Activated CD4-positive, alpha-beta T cell treated with anti-CD3 and anti-CD28 coated beads, Interleukin-2, amount 50 U/mL, for 48 hours (primary cell): Measurements from ENCODE around the gene MATN4.

Experiments used
- DNase-seq, 2 experiments: peaks; one replicate each; pipeline ENCODE4 v3.0.0-alpha.2; 2020

Gene MATN4

DNA sequence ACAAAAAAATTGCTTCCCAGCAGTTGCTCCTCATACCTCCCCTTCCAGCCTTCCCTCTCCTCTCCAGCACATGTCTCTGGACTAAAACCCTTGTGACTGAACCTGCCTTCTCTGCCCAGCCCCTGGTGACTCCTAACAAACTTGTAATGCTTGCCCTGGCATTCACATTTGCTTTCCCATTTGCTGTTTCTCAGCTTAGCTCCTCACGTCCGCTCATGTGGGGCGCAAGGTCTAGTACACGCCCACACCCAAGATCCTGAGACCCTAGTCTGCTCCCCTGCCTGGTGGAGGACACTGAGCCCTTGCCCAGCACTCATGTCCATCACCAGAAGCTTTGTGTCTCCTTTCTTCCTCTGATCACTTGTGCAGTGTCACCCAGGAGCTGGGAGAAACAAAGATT lies 19.7 kb downstream of the MATN4 start:
- DNase-seq: no peak

DNA sequence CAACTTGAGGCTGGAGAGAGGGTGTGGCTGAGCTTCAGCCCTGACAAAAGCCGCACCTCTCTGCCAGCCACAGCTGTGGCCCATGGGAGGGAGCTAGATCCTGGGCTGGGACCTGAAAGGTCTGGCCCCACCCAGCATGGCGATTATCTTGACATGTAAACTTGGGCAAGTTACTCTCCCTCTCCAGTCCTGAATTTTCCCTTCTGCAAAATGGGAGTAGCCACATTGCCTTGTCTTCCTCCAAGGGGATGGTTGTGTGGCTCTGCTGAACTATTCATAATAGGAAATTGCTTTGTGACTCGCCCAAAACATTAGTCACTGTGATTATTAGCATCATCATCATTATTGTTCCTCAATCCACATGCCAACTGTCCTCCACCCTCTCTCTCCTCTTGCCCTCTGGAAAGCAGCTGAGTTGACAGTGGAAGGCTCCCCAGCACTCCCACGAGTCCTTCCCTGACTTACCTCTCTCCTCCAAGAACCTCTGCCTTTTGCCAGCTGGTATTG lies 24.5 kb downstream of the MATN4 start:
- no peak for DNase-seq

DNA sequence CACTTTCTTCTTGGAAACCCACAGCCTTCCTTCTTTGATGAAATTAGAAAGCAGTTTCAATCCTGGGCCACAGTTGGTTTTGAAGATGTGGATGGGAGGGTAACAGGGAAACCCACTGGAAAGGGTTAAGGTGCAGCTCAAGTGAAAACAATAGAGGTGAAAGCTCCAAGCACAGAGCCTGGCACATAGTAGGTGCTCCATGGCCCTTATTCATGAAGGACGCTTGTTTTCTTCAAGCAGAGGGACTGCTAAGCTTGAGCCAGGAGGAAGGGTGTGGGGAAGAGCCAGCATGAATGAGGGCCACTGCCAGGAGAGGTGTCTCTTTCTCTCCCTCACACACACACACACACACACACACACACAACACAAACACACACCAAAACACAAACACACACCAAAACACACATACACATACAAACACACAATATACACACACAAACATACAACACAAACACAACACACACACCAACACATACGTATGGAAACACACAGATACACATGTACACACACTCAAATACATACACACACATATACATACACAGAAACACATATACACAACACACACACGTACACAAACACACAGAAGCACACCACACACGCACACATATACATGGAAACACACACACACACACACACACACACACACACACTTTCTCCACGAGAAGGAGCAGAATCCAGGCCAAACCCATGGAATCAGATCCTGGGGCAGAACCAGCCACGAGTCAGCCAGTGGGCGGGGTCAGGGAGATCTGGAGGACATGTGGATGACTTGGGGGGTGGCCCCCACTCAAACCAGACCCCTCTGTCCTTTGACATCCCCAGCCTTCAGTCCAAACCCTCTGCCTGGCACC lies 25.2 kb downstream of the MATN4 start:
- no peak for DNase-seq

DNA sequence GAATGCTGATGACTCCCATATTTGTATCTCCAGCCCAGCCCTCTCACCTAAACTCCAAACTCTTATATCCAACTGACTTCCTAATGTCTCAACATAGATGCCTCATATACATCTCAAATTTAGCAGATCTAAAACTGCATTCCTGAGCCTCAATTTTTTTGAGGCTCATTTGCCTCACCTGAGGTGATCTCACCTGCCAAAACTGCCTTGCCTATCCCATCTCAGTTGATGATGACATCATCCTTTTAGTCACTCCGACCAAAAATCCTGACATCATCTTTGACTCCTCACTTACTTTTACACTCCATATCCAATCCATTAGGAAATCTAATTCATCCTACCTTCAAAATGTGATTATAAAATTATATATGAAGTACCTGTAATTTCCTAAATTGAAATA lies 28.1 kb downstream of the MATN4 start:
- no peak for DNase-seq

DNA sequence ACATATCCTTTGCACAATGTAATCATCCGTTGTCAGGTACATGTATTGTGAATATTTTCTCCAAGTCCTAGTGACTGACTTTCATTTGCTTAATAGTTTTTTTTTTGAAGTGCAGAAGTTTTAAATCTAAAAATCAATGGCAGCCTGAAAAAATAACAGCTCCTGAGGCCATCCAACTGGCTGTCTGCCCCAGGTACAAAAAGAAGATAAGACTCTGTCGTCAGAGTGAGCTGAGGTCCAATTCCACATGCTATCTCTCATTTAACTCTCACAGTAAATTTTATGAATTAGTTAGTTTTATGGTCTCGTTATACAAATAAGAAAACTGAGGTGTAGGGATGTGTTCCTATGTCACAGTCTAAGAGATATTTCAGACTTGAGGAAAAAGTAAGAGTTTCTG lies 32.8 kb downstream of the MATN4 start:
- no peak for DNase-seq

DNA sequence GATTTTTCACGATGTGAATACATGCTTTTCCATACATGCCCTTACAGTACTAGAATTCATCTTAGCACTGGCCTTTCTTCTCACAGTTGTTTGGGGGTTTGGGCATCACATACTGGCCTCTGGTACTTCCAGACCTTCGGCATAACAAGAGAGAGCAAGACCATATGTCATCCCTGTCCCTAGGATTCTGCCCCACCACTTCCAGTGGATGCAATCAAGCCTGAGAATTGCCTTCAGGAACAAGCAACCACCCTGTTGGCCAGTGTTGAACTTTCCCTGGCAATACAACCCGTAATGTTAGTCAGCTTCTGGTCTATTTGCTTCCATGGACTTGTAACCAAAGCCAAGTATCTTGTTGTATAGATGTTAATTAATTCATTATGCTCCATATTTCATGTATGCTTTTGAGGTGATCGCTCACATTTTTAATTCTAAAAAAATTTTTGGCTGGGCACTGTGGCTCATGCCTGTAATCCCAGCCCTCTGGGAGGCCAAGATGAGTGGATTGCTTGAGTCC lies 38.3 kb downstream of the MATN4 start:
- DNase-seq: no peak

DNA sequence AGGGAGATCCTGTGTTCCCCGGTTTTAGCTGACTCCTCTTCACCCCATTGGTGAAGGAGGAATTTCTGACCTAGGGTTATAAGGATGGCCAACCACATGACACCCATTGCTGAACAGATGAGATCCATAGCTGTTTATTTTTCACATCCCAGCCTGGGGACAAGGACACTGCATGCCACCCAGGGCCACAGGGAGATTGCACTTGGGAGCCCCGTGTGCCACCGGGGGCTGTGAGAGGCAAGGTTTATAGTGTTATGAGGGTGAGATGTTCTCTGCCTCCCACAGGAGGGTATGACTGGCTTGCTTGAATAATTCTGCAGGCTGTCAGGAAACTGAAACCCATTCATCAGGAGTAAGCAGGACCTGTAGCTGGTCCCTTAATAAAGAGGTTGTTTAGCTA lies 39.0 kb downstream of the MATN4 start:
- DNase-seq: no peak

DNA sequence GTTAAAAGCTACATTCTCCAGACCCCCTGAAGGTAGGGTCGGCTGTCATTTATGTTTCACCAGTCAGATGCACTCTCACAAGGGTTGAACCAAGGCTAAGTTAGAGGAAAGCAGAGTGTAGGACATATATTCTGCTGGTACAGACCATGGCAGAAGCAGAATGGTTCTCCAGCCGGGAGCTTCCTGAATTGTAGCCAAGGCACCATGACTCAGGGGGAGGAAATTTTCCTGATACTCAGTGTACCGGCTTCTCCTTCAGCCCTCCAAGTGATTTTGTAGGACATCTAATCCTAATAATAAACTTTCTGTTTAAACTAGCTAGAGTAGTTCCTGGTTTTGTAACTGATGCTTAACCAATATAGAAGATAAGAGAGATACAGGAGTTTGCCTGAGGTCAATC lies 39.6 kb downstream of the MATN4 start:
- no peak for DNase-seq

DNA sequence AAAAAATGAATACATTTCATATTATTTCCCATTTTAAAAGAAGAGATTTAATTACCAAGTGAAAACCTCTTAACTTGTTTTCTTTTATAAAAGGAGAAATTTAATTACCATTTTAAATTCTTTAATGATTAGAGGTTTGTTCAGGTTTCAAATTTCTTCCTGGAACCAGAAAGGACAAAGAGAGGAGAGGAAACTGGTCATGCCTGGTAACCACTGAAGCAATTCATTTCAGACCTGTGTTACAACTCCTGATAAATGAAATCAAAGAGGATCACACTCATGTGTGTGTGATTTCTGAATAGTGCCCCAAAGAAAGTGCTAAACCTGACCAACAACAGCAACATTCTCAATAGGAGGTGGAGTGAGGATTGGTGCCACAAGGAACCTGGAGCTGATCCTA lies 41.1 kb downstream of the MATN4 start:
- no peak for DNase-seq

DNA sequence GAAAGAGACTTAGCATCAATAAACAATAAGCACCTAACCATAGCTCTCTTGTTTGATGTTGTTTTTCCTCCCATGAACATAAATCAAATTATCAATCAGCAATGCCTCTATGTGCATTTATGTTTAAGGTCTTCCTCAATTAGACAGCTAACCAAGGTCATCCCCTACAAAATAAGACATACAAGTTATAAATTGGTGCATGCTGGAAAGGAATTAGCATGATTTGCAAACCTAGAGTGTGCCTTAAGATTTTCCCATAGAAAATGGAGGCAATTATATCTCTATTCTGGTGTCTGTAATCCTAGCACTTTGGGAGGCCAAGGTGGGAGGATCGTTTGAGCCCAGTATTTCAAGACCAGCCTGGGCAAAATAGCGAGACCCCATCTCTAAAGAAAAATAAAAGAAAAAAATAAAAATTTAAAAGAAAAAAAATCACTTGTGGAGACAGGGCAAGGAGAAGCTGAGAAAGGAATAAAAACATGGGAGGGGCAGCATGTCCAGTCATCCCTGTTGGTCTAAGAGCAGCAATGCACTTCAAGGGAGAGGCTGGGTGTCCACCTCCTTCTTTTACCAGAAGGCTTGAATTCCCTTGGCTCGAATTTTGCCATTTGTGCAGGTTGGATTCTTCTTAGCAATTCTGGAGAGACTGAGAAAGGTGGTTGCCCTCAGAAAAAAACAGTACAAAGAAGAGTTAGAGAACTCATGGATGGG lies 44.4 kb downstream of the MATN4 start:
- DNase-seq: no peak

DNA sequence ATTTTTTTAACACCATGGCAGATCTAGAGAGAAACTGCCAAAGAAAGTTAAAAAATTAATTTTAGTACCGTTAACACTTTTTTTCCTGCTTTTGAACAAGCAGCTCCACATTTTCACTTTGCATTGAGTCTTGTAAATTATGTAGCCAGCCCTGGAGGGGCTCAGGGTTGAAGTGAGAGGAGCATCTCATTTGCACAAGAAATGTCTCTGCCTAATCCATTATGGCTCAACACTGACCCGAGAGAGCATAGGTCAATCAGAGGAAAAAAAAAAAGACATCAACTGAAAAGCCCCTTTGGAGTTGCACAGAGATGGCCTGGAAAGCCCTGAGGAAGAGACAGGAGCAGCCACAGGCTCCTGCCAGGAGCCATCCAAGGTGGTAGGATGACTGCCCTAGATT lies 49.4 kb downstream of the MATN4 start:
- DNase-seq: no peak

DNA sequence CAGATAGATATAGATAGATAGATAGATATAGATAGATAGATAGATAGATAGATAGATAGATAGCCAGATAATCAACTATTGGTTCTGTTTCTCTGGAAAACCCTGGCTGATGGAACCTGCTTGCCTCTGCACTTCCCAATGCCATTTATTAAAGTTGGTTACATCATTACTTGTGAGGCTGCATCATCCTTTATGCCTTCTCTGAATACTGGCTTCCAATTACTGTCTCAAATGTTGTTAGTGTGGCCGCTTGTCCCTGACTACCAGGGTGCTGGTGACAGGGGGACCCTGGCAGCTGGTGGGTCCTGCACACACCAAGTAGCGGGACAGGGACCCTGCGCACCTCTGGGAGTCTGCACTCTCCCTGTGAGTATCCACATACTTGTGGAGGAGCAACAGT lies 49.8 kb downstream of the MATN4 start:
- no peak for DNase-seq

DNA sequence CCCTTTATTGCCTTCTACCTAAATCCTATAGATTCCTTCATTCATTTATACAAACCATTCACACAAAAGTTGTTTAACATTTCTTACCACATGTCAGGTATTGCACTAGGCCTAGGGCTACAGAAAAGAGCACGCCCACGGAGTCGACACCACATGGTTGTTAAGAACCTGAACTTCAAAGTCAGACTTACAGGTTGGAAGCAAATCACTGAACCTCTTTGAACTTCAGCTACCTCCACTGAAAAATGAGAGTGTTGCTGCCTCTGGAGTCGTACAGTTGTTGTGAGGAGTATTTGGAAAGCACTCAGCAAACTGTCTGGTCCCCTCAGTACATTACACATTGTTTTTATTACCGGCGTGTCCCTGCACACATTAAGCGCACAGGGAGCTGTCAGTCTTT lies 50.4 kb downstream of the MATN4 start:
- DNase-seq: no peak

DNA sequence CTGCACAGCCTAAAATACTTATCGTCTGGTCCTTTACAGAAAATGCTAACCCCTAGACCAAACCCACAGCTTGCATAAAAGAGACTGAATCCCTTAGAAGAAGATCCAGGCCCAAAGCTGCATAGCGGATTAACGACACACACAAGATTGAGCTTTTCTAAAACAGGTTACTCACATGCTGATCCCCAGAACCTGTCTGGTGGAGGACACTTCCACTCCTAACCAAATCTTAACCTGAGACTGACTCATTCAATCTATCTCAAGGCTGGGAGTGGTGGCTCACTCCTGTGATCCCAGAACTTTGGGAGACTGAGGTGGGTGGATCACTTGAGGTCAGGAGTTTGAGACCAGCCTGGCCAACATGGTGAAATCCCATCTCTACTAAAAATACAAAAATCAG lies 50.9 kb downstream of the MATN4 start:
- no peak for DNase-seq

DNA sequence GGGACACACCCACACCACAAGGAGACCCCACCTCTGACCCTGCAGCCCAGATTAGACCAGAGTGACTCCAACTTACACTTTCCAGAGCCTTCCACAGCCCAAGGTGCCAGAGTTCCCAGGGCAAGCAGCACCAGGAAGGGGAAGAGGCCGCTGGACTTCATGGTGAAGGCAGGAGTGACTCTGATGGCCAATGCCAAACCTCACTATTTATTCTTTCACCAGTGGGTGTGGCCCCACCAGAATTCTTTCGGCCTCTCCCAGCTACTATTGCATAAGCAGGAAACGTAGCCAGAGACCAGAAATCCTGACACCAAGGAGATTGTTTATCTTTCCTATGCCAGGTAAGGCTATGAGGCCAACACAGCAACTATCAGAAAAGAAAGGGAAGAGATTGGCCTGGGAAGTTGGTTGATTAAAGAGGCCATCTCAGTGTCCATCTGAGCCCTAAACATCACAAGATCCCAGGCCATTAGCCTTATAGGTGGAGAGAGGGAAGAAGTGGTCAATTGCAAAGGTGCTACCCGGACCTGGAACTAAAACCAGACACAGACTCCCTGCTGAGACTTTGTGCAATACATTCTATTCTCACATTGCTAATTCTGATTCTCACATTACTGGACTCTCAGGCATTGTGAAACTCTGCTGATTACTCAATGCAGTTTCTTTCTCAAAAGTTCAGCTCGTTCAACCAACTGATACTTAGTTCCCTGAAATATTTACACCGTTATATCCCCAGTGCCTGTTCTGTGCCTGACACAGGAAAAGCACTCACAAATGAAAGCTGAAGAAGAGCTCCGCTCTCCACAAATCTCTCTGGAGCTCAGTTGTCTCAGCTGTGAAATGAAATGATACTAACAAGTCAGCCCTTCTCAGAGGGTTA lies 53.5 kb downstream of the MATN4 start, which contains the start of gene SLPI:
Gene SLPI, minus strand, starts transcription at position 182 of the 880 bp plus-strand sequence. Its CDS starts 21 bp downstream, at position 161.
- no peak for DNase-seq

DNA sequence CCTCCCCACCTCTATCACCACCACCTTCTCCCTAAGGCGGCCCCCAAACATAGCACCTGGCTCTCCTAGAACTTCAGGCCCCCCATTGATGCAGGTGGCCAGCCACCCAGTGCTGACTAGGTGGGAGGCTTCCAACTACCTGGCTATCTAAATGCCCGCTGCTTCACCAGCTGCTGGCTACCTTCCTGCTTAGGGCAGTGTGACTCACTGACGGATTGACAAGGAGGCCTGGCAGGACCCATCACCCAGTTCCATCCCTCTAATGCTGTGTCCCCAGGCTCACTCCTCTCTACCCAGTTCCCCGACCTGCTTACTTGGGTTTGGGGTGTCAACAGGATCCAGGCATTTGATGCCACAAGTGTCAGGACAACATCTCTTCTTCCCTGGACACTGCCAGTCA lies 54.8 kb downstream of the MATN4 start:
- DNase-seq: no peak

DNA sequence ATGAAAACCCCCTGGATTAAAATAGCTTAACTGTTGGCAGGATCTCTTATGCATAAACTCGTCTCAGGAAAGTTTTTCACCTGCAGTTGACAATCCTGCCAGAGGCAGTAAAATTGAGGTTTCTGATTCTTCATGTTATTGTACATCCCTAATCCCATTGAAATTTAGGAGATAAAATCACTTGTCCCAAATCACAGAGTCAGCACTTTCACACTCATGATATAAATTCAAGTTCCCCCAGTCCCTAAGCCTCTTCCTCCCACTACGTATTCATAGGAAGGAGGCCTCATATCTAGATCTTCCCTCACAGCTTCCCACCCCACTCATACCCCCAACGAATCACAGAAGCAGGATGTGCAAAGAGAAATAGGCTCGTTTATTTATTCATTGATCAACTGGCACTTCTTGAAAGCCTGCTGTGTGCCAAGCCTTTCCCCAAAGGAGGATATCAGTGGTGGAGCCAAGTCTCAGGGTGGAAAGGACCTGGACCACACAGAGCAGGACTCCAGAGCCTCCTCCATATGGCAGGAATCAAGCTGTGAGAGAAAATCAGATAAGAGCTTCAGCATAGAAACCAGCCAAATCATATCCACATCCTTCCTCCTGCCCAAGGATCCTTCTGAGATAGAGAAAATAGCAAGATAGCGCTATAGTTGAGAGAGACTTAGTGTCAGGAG lies 56.1 kb downstream of the MATN4 start:
- DNase-seq: no peak

DNA sequence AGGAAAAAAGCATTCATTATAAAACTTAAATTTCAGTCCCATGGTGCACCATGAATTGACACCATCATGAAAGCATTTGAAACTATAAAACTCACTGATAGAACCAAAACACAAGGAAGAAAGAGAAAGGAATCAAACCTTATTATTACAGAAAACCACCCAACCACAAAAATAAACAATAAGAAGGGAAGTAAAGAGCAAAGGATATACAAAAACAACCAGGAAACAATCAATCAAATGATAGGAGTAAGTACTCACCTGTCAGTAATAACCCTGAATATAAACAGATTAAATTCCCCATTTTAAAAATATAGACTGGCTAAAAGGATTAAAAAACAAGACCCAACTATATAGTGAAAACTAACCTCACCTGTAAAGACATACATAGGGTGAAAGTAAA lies 59.5 kb downstream of the MATN4 start:
- DNase-seq: no peak

DNA sequence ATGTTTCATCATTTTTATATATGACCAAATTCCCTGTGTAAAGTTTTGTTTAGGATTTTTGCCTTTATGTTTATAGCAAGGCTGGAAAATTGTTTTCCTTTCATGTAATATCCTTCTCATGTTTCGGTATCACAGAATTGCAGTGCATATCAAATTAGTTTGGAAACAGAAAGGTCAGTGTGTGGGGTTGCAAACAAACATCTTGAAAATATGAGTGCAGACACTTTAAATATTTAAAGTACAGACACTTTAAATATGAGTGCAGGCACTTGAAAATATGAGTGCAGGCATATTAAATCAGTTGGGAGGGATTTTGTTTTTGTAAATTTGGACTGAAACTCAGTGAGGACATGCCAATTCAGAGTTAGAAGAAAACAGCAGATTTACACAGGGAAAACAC lies 60.2 kb downstream of the MATN4 start:
- no peak for DNase-seq

DNA sequence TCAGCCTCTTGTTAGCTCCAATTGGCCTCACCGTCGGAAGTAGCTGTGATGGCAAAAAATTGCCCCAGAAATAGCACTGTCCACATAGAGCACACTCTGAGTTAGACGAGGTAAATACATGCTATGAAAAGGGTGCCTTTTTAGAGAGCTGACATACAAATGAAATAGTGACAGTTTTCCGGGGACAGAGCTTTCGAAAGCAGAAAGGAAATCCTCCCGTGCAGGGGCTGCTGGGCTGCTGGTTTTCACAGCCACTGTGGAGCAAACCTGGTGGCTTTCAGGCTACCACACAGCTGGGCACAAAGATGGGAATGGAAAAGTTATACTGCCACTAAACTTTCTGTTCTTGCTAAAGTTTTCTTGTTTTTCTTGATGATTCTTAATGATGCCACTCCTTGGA lies 62.0 kb downstream of the MATN4 start:
- DNase-seq: no peak
